ENCODE measurements around the gene FAM221A. TPM values are rescaled to one million over a fixed set of nuclear protein-coding genes. Genes with fewer than 3 reads are reported as not detected.

Gene FAM221A
- total RNA-seq, result 3.3 and 5.1 TPM in 2 replicates

GRCh38 chr7:23679898-23680413 lies at the start of gene FAM221A:
TSS of gene FAM221A (plus strand) at chr7:23680199. CDS start at chr7:23680219, 20 bp downstream.

GRCh38 chr7:23710000-23710399 lies 30.0 kb downstream of the FAM221A start, which contains the start of gene STK31:
TSS of gene STK31 (plus strand) at chr7:23710219. CDS start at chr7:23710286, 67 bp downstream.

Other genes with a start within 250 kb of the FAM221A start
- 27.7 and 39.0 TPM in 2 replicates for gene IGF2BP3, start 209.7 kb upstream of the FAM221A start, total RNA-seq
- gene TRA2A, start 148.2 kb upstream of the FAM221A start, total RNA-seq, result 9.9 and 19.6 TPM in 2 replicates
- gene CCDC126, start 82.8 kb upstream of the FAM221A start, total RNA-seq, result 5.7 and 11.4 TPM in 2 replicates
- not detected in 2 replicates for gene STK31, start 30.0 kb downstream of the FAM221A start, total RNA-seq

Measured in mesangial cell (primary cell).